Loucy (cell line): Measurements from ENCODE around the gene FKBP6.

Experiments used
- EZH2phosphoT487 ChIP-seq: fragments of 200-600 bp; IDR thresholded peaks from 2 replicates; pipeline ENCODE4 v1.6.1; 2018; ENCODE audit warnings: antibody characterized with exemption, mild to moderate bottlenecking, moderate library complexity, borderline replicate concordance
- TF ChIP-seq, protein P1 (sequence below): fragments of 200-600 bp; sonication (generic); conservative IDR thresholded peaks from 2 replicates; pipeline ENCODE4 v1.5.1; 2014; ENCODE audit warnings: mild to moderate bottlenecking, antibody characterized with exemption, low read length

DNA sequence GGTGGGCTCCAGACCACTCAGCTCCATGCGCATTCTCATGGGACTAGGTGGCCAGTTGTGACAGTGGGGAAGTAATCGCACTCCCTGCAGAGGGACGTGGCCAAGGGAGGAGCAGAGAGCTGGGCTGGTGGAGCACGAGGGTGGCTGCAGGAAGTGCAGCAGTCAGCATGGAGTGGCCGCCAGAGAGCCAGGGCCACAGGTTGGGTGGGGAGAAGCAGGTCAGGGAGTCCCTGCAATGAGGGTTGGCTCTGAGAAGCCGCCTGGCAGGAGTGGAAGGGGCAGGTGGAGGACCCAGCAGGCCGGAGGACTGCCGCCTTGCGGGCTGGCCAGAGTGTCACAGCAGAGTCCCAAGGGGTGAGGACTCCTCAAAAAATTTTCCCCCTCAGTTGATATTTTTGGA lies 26.2 kb downstream of the FKBP6 start:
- TF ChIP-seq, protein P1, sequence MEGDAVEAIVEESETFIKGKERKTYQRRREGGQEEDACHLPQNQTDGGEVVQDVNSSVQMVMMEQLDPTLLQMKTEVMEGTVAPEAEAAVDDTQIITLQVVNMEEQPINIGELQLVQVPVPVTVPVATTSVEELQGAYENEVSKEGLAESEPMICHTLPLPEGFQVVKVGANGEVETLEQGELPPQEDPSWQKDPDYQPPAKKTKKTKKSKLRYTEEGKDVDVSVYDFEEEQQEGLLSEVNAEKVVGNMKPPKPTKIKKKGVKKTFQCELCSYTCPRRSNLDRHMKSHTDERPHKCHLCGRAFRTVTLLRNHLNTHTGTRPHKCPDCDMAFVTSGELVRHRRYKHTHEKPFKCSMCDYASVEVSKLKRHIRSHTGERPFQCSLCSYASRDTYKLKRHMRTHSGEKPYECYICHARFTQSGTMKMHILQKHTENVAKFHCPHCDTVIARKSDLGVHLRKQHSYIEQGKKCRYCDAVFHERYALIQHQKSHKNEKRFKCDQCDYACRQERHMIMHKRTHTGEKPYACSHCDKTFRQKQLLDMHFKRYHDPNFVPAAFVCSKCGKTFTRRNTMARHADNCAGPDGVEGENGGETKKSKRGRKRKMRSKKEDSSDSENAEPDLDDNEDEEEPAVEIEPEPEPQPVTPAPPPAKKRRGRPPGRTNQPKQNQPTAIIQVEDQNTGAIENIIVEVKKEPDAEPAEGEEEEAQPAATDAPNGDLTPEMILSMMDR: no peak
- TF ChIP-seq EZH2phosphoT487: no peak
